ENCODE measurements around the gene CATSPERD. TPM values are rescaled to one million over a fixed set of nuclear protein-coding genes. Genes with fewer than 3 reads are reported as not detected.

Gene CATSPERD
- total RNA-seq, 1 donor from 2014 or later, result not detected

DNA sequence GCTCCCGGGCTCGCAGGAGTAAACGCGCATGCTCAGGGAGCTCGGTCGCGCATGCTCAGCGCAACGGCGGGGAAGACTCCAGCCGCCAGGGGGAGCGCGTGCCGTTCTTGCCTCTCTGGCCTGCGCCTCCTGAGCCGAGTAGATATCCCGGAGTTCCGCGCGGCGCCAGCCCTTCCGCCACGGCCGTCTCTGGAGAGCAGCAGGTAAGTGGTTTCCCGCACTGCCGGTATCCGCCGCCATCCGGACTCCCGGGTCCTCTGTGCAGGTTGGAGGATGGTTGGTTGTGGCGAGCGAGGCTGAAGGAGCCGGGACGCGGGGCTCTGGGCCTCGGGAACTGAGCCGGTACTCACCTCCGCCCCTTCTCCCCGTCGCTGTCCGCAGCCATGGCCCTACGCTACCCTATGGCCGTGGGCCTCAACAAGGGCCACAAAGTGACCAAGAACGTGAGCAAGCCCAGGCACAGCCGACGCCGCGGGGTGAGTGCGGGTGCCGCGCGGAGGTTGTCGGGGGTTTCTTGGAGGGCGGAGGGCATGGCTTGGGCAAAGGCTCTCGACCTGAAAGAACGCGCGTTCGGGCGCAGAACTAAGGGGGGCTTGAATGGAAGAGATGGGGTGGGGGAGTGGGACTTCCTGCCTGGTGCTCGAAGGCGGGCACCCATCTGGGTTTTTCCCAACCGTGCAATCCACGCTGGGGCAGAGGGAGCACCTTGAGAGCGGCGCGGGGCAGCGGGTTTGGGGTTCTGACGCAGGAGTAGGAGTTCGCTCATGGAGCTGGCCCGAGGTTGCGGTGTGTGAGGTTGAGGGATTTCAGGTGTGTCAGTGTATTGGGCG is 30.1 kb upstream of the CATSPERD start, which contains the start of gene RPL36:
RPL36 (plus strand) TSS at position 171 of the 830 bp plus-strand sequence; CDS start at position 384, 213 bp downstream.
- Mint-ChIP-seq H3K9me3 (no peaks in the 10 kb centered on the region), H3K27me3 (ENCODE audit: insufficient read depth, low read depth) (peaks cover 15% of the 10 kb centered on the region), H3K36me3 (no peaks in the 10 kb centered on the region), H3K4me3 (peak within 1 kb of the TSS; percentile 98), H3K27ac (peak within 1 kb of the TSS; percentile 61), H3K4me1 (peaks cover 23% of the 10 kb centered on the region)
- peak within 1 kb of the TSS; percentile 95 for H3K27ac ChIP-seq
- no peaks in the 10 kb centered on the region for H3K27me3 ChIP-seq
- peak within 1 kb of the TSS; percentile 82 for H3K4me2 ChIP-seq
- TF ChIP-seq, protein P1, sequence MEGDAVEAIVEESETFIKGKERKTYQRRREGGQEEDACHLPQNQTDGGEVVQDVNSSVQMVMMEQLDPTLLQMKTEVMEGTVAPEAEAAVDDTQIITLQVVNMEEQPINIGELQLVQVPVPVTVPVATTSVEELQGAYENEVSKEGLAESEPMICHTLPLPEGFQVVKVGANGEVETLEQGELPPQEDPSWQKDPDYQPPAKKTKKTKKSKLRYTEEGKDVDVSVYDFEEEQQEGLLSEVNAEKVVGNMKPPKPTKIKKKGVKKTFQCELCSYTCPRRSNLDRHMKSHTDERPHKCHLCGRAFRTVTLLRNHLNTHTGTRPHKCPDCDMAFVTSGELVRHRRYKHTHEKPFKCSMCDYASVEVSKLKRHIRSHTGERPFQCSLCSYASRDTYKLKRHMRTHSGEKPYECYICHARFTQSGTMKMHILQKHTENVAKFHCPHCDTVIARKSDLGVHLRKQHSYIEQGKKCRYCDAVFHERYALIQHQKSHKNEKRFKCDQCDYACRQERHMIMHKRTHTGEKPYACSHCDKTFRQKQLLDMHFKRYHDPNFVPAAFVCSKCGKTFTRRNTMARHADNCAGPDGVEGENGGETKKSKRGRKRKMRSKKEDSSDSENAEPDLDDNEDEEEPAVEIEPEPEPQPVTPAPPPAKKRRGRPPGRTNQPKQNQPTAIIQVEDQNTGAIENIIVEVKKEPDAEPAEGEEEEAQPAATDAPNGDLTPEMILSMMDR (IDR thresholded peaks at IDR 0.05), result peak; percentile 84
- TF ChIP-seq EZH2phosphoT487 (IDR thresholded peaks at IDR 0.05), result no peak
- peaks cover 45% of the 10 kb centered on the region for H3F3A ChIP-seq (ENCODE audit: low read depth)
- H2AFZ ChIP-seq (replicated peaks), result peak within 1 kb of the TSS; percentile 64
- H3K4me1 ChIP-seq, result no peaks in the 10 kb centered on the region
- H3K9ac ChIP-seq, result peak within 1 kb of the TSS; percentile 99
- peaks cover 43% of the 10 kb centered on the region for H3K79me2 ChIP-seq (ENCODE audit: low read depth)
- no peaks in the 10 kb centered on the region for H3K9me3 ChIP-seq (ENCODE audit: low read depth)
- DNase-seq (ENCODE audit: low spot score), result peak; percentile 98
- H3K4me3 ChIP-seq, result peak within 1 kb of the TSS; percentile 98
- no peaks in the 10 kb centered on the region for H3K36me3 ChIP-seq
- peaks cover 56% of the 10 kb centered on the region for H4K20me1 ChIP-seq (ENCODE audit: low read depth)

DNA sequence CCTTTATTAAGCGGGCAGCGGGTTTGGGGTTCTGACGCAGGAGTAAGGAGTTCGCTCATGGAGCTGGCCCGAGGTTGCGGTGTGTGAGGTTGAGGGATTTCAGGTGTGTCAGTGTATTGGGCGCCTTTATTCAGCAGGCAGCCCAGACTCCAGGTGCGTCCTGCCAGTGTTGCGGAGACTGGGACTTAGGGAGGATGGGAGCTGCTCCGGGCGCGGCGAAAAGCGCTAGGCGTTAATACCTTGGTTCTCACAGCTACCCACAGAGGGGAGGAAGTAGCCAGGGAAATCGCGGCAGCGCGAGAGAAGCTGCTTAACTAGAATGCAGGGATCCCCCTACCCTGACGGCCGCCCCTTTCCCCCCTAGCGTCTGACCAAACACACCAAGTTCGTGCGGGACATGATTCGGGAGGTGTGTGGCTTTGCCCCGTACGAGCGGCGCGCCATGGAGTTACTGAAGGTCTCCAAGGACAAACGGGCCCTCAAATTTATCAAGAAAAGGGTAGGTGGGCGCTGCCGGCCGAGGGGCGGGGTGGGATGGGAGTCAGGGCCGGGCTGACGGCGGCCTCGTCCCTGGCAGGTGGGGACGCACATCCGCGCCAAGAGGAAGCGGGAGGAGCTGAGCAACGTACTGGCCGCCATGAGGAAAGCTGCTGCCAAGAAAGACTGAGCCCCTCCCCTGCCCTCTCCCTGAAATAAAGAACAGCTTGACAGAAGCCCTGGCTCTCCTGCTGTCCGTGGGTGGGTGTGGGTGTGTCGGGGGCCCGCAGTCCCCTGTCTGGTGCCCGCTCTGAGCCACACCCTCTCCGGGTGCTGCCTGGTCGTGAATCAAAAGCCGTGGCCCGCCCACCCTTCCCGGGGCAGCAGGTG is 29.2 kb upstream of the CATSPERD start:
- Histone ChIP-seq H3K79me2 (ENCODE audit: low read depth) (peaks cover 43% of the 10 kb centered on the region), H3K9ac (peak overlapping the region; percentile 99), H3K27ac (peak overlapping the region; percentile 95), H3K4me1 (no peaks in the 10 kb centered on the region), H3K36me3 (no peaks in the 10 kb centered on the region), H3K9me3 (ENCODE audit: low read depth) (no peaks in the 10 kb centered on the region), H3K27me3 (no peaks in the 10 kb centered on the region), H3K4me3 (peak overlapping the region; percentile 98), H3F3A (ENCODE audit: low read depth) (peaks cover 39% of the 10 kb centered on the region), H2AFZ (replicated peaks) (no peak overlapping the region), H4K20me1 (ENCODE audit: low read depth) (peaks cover 61% of the 10 kb centered on the region), H3K4me2 (peak overlapping the region; percentile 82)
- Mint-ChIP-seq H3K9me3 (no peaks in the 10 kb centered on the region), H3K27me3 (ENCODE audit: insufficient read depth, low read depth) (peaks cover 16% of the 10 kb centered on the region), H3K27ac (peak overlapping the region; percentile 61), H3K36me3 (no peaks in the 10 kb centered on the region), H3K4me3 (peak overlapping the region; percentile 98), H3K4me1 (peaks cover 18% of the 10 kb centered on the region)
- TF ChIP-seq EZH2 (IDR thresholded peaks at IDR 0.05) (no peak), EZH2phosphoT487 (IDR thresholded peaks at IDR 0.05) (no peak)
- TF ChIP-seq, protein P1 (IDR thresholded peaks at IDR 0.05), result no peak
- DNase-seq (ENCODE audit: low spot score), result peak; percentile 45

DNA sequence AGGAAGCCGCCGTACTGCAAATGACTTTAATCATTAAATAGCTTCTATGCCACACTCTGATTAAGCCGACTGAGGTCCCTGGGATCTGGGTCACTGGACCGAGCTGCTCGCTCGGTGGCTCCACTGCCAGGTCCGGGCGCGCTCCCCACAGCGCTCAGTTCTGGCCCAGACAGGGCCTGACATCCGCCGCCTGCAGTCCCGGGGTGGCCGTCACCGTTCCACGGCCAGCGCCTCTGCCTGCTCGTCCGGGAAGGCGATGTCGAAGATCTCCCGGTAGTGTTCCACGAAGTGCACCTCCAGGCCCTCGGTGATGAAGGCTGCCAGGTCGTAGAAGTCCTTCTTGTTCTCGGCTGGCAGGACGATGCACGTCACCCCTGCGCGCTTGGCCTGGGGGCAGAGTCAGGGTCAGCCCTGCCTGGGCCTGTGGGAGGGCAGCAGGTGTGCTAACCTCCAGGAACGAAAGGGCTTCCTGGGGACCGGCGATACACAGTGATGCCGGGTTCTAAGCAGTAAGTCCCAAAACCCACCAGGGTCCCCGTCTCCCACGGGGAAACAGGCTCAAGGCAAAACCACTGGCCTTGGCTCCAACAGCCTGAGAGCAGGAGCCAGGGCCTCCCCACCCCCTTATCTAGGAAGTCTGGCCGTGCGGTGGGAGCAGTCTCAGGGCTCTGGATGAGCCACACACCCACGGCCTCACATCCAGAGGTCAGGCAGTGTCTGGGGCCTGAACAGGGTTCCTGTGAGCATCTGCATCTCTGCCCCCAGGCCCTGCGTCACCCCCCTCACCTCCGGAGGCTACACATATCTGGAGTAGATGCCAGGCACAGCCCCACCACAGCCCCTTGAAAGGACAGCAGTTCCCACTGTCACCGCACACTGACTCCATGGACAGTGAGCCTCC is 28.4 kb upstream of the CATSPERD start:
- Histone ChIP-seq H3K27me3 (no peaks in the 10 kb centered on the region), H3K9me3 (ENCODE audit: low read depth) (no peaks in the 10 kb centered on the region), H3K79me2 (ENCODE audit: low read depth) (peaks cover 43% of the 10 kb centered on the region), H3K9ac (no peak overlapping the region), H3F3A (ENCODE audit: low read depth) (peaks cover 38% of the 10 kb centered on the region), H4K20me1 (ENCODE audit: low read depth) (peaks cover 65% of the 10 kb centered on the region), H3K27ac (no peak overlapping the region), H3K4me3 (peak overlapping the region; percentile 98), H3K4me1 (no peaks in the 10 kb centered on the region), H3K36me3 (no peaks in the 10 kb centered on the region), H3K4me2 (peak overlapping the region; percentile 82), H2AFZ (replicated peaks) (no peak overlapping the region)
- H3K36me3 Mint-ChIP-seq, result no peaks in the 10 kb centered on the region
- no peak for DNase-seq (ENCODE audit: low spot score)
- TF ChIP-seq EZH2 (IDR thresholded peaks at IDR 0.05) (no peak), EZH2phosphoT487 (IDR thresholded peaks at IDR 0.05) (no peak)
- TF ChIP-seq, protein P1 (IDR thresholded peaks at IDR 0.05), result no peak
- H3K27me3 Mint-ChIP-seq (ENCODE audit: insufficient read depth, low read depth), result peaks cover 16% of the 10 kb centered on the region
- H3K9me3 Mint-ChIP-seq, result no peaks in the 10 kb centered on the region
- no peak overlapping the region for H3K27ac Mint-ChIP-seq
- peak overlapping the region; percentile 98 for H3K4me3 Mint-ChIP-seq
- H3K4me1 Mint-ChIP-seq, result peaks cover 15% of the 10 kb centered on the region
